K562 (cell line): Measurements from ENCODE around the gene PIH1D1. TPM values are rescaled to one million over a fixed set of nuclear protein-coding genes. Genes with fewer than 3 reads are reported as not detected.
A peak's percentile ranks its signal among the peaks of the same experiment; 100 is the strongest.

ENCODE experiments used
- BHLHE40 ChIP-seq: IDR thresholded peaks from 2 replicates; pipeline ENCODE4 v1.6.1; 2011; ENCODE audit warnings: low read length, improper control_type of control experiment
- E2F1 ChIP-seq: sonication (generic); formaldehyde crosslinking; IDR thresholded peaks from 2 replicates; pipeline ENCODE4 v1.8.1; 2023; ENCODE audit warnings: mild to moderate bottlenecking, missing genetic modification reagents, moderate library complexity
- EHMT2 ChIP-seq: fragments of 450-650 bp; IDR thresholded peaks from 2 replicates; pipeline ENCODE4 v1.6.1; 2018; ENCODE audit warnings: antibody characterized with exemption
- ETS2 ChIP-seq: IDR thresholded peaks from 2 replicates; pipeline ENCODE4 v1.6.1; 2016; ENCODE audit warnings: borderline replicate concordance, missing genetic modification characterization, mild to moderate bottlenecking, moderate library complexity, missing compliant biosample characterization; ENCODE audit not compliant: poor library complexity, severe bottlenecking
- FIP1L1 ChIP-seq: fragments of 200-400 bp; formaldehyde crosslinking; IDR thresholded peaks from 2 replicates; pipeline ENCODE4 v1.6.1; 2018; ENCODE audit warnings: mild to moderate bottlenecking, low read depth, low read length; ENCODE audit not compliant: poor library complexity, severe bottlenecking
- HCFC1 ChIP-seq: IDR thresholded peaks from 2 replicates; pipeline ENCODE4 v1.6.1; 2012; ENCODE audit warnings: low read depth, low read length, improper control_type of control experiment
- ID3 ChIP-seq, 2 experiments: fragments of 250-450 bp in 1 of 2; fragments of 450-650 bp in 1 of 2; sonication (Bioruptor Pico) in 1 of 2; IDR thresholded peaks; 2 replicates each; pipeline versions ENCODE4 v1.6.1 to v1.8.0; 2016 to 2021; ENCODE audit warnings: mild to moderate bottlenecking in 2 of 2, moderate library complexity in 2 of 2, missing compliant biosample characterization in 1 of 2, missing genetic modification characterization in 1 of 2
- NCOR1 ChIP-seq: fragments of 450-650 bp; IDR thresholded peaks from 2 replicates; pipeline ENCODE4 v1.6.1; 2016; ENCODE audit warnings: mild to moderate bottlenecking, moderate library complexity
- NEUROD1 ChIP-seq: fragments of 150-350 bp; IDR thresholded peaks from 2 replicates; pipeline ENCODE4 v1.6.1; 2014; ENCODE audit warnings: borderline replicate concordance, low read length, low read depth; ENCODE audit not compliant: partially characterized antibody
- NR3C1 ChIP-seq: sonication (generic); formaldehyde crosslinking; IDR thresholded peaks from 2 replicates; pipeline ENCODE4 v1.8.1; 2022; ENCODE audit warnings: missing genetic modification reagents
- PHB2 ChIP-seq: fragments of 450-650 bp; IDR thresholded peaks from 2 replicates; pipeline ENCODE4 v1.6.1; 2017; ENCODE audit warnings: low read depth
- RBM15 ChIP-seq: fragments of 200-400 bp; formaldehyde crosslinking; IDR thresholded peaks from 2 replicates; pipeline ENCODE4 v1.6.1; 2018; ENCODE audit warnings: mild to moderate bottlenecking, low read length, moderate library complexity; ENCODE audit not compliant: insufficient read depth
- RNF2 ChIP-seq: sonication (generic); IDR thresholded peaks from 2 replicates; pipeline ENCODE4 v1.6.1; 2016
- SOX6 ChIP-seq: fragments of 450-650 bp; IDR thresholded peaks from 2 replicates; pipeline ENCODE4 v1.6.1; 2014; ENCODE audit warnings: mild to moderate bottlenecking
- TAF9B ChIP-seq: fragments of 450-650 bp; IDR thresholded peaks from 2 replicates; pipeline ENCODE4 v1.6.1; 2018; ENCODE audit warnings: mild to moderate bottlenecking; ENCODE audit not compliant: partially characterized antibody
- YY1 ChIP-seq, 3 experiments: IDR thresholded peaks; 2 replicates each; pipeline ENCODE4 v1.6.1; 2011; ENCODE audit warnings: low read length in 2 of 3, mild to moderate bottlenecking in 2 of 3, moderate library complexity in 2 of 3, borderline replicate concordance in 1 of 3, control low read depth in 1 of 3, low read depth in 1 of 3; ENCODE audit not compliant: insufficient read depth in 3 of 3, insufficient replicate concordance in 2 of 3, control insufficient read depth in 1 of 3, insufficient read length in 1 of 3; ENCODE audit errors: extremely low read depth in 1 of 3
- ZBTB1 ChIP-seq: sonication (generic); formaldehyde crosslinking; IDR thresholded peaks from 2 replicates; pipeline ENCODE4 v1.8.1; 2023; ENCODE audit warnings: missing genetic modification reagents, low read depth, mild to moderate bottlenecking, borderline replicate concordance
- ZMIZ1 ChIP-seq, 2 experiments: fragments of 150-350 bp in 1 of 2; IDR thresholded peaks; 2 replicates each; pipeline ENCODE4 v1.6.1; 2012 to 2016; ENCODE audit warnings: low read depth in 2 of 2, low read length in 2 of 2, mild to moderate bottlenecking in 1 of 2, moderate library complexity in 1 of 2
- ZNF124 ChIP-seq: sonication (generic); formaldehyde crosslinking; IDR thresholded peaks from 2 replicates; pipeline ENCODE4 v1.8.1; 2022; ENCODE audit warnings: missing genetic modification reagents
- ZNF347 ChIP-seq: fragments of 450-650 bp; formaldehyde crosslinking; IDR thresholded peaks from 2 replicates; pipeline ENCODE4 v1.4.0; 2020; ENCODE audit warnings: low read depth, mild to moderate bottlenecking, moderate library complexity
- ZSCAN32 ChIP-seq: fragments of 450-650 bp; formaldehyde crosslinking; IDR thresholded peaks from 2 replicates; pipeline ENCODE4 v1.4.0; 2020; ENCODE audit warnings: mild to moderate bottlenecking, moderate library complexity
- ZZZ3 ChIP-seq: fragments of 450-650 bp; IDR thresholded peaks from 2 replicates; pipeline ENCODE4 v1.6.1; 2016; ENCODE audit warnings: antibody characterized with exemption, mild to moderate bottlenecking, moderate library complexity
- polyA plus RNA-seq, 8 experiments: library from polyadenylated mRNA; depleted of rRNA in 4 of 8; stranded (reverse) in 5 of 8; unstranded in 3 of 8; fragments of >200 nt; fragmentation: Nextera tagmentation in 2 of 8; fragmentation: Illumina TruSeq in 1 of 8; extraction: Ambion mirVana in 2 of 8; extraction: Trizol in 1 of 8; gene quantifications; 2 replicates each; pipeline versions ENCODE4 v1.2.1 to v1.2.3, GENCODE V29; 2011 to 2014; ENCODE audit warnings: inconsistent platforms in 1 of 8, missing spikeins in 1 of 8
- total RNA-seq, 7 experiments: library from RNA; depleted of rRNA in 6 of 7; stranded (reverse); fragments of >200 nt in 6 of 7; fragmentation: Illumina TruSeq in 2 of 7; extraction: Trizol in 2 of 7; gene quantifications; 2 replicates each; pipeline versions ENCODE4 v1.2.1 to v1.2.3, GENCODE V29; 2011 to 2021; ENCODE audit warnings: low replicate concordance in 1 of 7

PIH1D1 gene
- total and polyA plus RNA-seq, 9 of the 15 experiments (the other 6 are each of a cell fraction or from before 2014, with no cell fraction given) = 26.5 to 224 (median 137) TPM

GRCh38 chr19:49473868-49474541 lies 22.4 kb upstream of the PIH1D1 start, which contains the start of gene FLT3LG (continued):
- TF ChIP-seq FIP1L1 (peak; percentile 75), ZBTB1 (CRISPR knock-in tag) (no peak), YY1 (IDR thresholded peaks at IDR 0.05; ENCODE audit: borderline replicate concordance in 1 of 3, control insufficient read depth in 1 of 3, extremely low read depth in 1 of 3, insufficient read depth in 3 of 3, insufficient read length in 1 of 3, insufficient replicate concordance in 2 of 3, low read depth in 1 of 3, low read length in 2 of 3) (peak in 2 of 3 experiments; percentile 60 to 65), ZNF347 (CRISPR knock-in tag) (no peak), HCFC1 (peak; percentile 68), RNF2 (no peak), PHB2 (no peak), NCOR1 (peak; percentile 48), ZSCAN32 (CRISPR knock-in tag) (no peak), RBM15 (no peak), NR3C1 (CRISPR knock-in tag) (no peak), EHMT2 (no peak), ZZZ3 (no peak), ID3 (CRISPR knock-in tag; IDR thresholded peaks at IDR 0.05) (no peak), ID3 (tag; IDR thresholded peaks at IDR 0.05) (peak; percentile 49; the same call in 1 of the 2 replicates), TAF9B (peak; percentile 40), SOX6 (peak; percentile 41; the same call in 1 of the 2 replicates), ZMIZ1 (IDR thresholded peaks at IDR 0.05; ENCODE audit: low read depth in 2 of 2, low read length in 2 of 2) (no peak), NEUROD1 (peak; percentile 49), ETS2 (no peak), BHLHE40 (peak; percentile 37; the same call in 1 of the 2 replicates), E2F1 (CRISPR knock-in tag) (peak; percentile 46; the same call in 1 of the 2 replicates), ZNF124 (CRISPR knock-in tag) (no peak)
